Testis (tissue), 2 donors: Measurements from ENCODE around the gene DEFB132.

ENCODE experiments used
- CTCF ChIP-seq, 3 experiments: fragments of 450-650 bp in 2 of 3; fragments of 200-600 bp in 1 of 3; sonication (generic) in 1 of 3; IDR thresholded peaks; one replicate each; pipeline ENCODE4 v1.5.1; 2016 to 2019; ENCODE audit warnings: antibody characterized with exemption in 3 of 3, mild to moderate bottlenecking in 2 of 3, moderate library complexity in 1 of 3
- POLR2A ChIP-seq: fragments of 450-650 bp; IDR thresholded peaks from one replicate; pipeline ENCODE4 v1.6.1; 2017; ENCODE audit warnings: antibody characterized with exemption, mild to moderate bottlenecking, moderate library complexity

- TF ChIP-seq CTCF (IDR thresholded peaks at IDR 0.05), result peak in 1 of 3 experiments; percentile 9
- TF ChIP-seq POLR2A, result no peak
These were observed 52.5 kb downstream of the DEFB132 start for GRCh38 chr20:309841-310644.
